ENCODE measurements around the gene PDILT.

- no peak for TF ChIP-seq CTCF (IDR thresholded peaks at IDR 0.05; ENCODE audit: insufficient read depth, low read length, poor library complexity, severe bottlenecking)
- no peak for TF ChIP-seq EZH2phosphoT487 (conservative IDR thresholded peaks at IDR 0.05; ENCODE audit: low read length)
These were observed 54.9 kb downstream of the PDILT start for GRCh38 chr16:20349615-20350014.

Measured in SU-DHL-6 (cell line).